H1 (cell line): ENCODE measurements around the gene BCAP31. TPM values are rescaled to one million over a fixed set of nuclear protein-coding genes. Genes with fewer than 3 reads are reported as not detected.

Source experiments
- polyA plus RNA-seq, 7 experiments: library from polyadenylated mRNA; depleted of rRNA in 3 of 7; stranded (reverse) in 5 of 7; unstranded in 2 of 7; fragments of >200 nt in 5 of 7; fragments of 200-250 nt in 2 of 7; gene quantifications; 1 replicate in 5 of 7; 2 replicates in 1 of 7; 4 replicates in 1 of 7; pipeline versions ENCODE4 v1.2.1 to v1.2.3, GENCODE V29; 2011 to 2013; ENCODE audit warnings: missing spikeins in 2 of 7, mixed read lengths in 2 of 7
- small RNA-seq: library from polyadenylated mRNA; stranded (forward); fragments of <200 nt; extraction: miRNeasy Mini kit (QIAGEN cat#:217004); gene quantifications from one replicate; pipeline ENCODE3, GENCODE V24; 2013; ENCODE audit not compliant: insufficient read depth
- total RNA-seq: library from RNA; stranded (reverse); fragmentation: NEBNext Ultra II Directional; extraction: Animal tissue kit (Norgen Biotek cat#: 25700); gene quantifications from 2 replicates; pipeline ENCODE4 v1.2.1, GENCODE V29; 2021

Gene BCAP31
- total and polyA plus RNA-seq, 2 of the 8 experiments (the other 6 are each of a cell fraction or from before 2014, with no cell fraction given) = 136 to 159 TPM

Small RNA genes within 50 kb of the gene (small RNA-seq; reads per million reads assigned to genes)
- not detected for gene RN7SL687P

Other genes starting within 250 kb of the BCAP31 start
- 2.1 and 2.4 TPM in 2 replicates for gene BGN, start 229.4 kb downstream of the BCAP31 start, total RNA-seq
- 1.8 and 2.7 TPM in 2 replicates for gene BGN, start 229.4 kb downstream of the BCAP31 start, polyA plus RNA-seq (2011; rRNA removed)
- gene ATP2B3, start 206.7 kb downstream of the BCAP31 start, total RNA-seq = 0.15 and 0.19 TPM in 2 replicates
- 0.14 and 0.24 TPM in 2 replicates for gene ATP2B3, start 206.7 kb downstream of the BCAP31 start, polyA plus RNA-seq (2011; rRNA removed)
- gene CCNQ, start 125.2 kb downstream of the BCAP31 start, total RNA-seq = 15.8 and 16.6 TPM in 2 replicates
- 32.1 and 34.9 TPM in 2 replicates for gene CCNQ, start 125.2 kb downstream of the BCAP31 start, polyA plus RNA-seq (2011; rRNA removed)
- 0.63 and 1.1 TPM in 2 replicates for gene DUSP9, start 77.2 kb downstream of the BCAP31 start, total RNA-seq
- gene DUSP9, start 77.2 kb downstream of the BCAP31 start, polyA plus RNA-seq (2011; rRNA removed) = 0.80 and 1.2 TPM in 2 replicates
- 4.3 and 6.2 TPM in 2 replicates for gene PNCK, start 50.6 kb downstream of the BCAP31 start, total RNA-seq
- 6.3 and 13.9 TPM in 2 replicates for gene PNCK, start 50.6 kb downstream of the BCAP31 start, polyA plus RNA-seq (2011; rRNA removed)
- 94.7 and 98.5 TPM in 2 replicates for gene SLC6A8, start 36.5 kb downstream of the BCAP31 start, total RNA-seq
- gene SLC6A8, start 36.5 kb downstream of the BCAP31 start, polyA plus RNA-seq (2011; rRNA removed) = 87.7 and 132 TPM in 2 replicates
- gene ABCD1, start 469 bp upstream of the BCAP31 start, total RNA-seq = 4.6 and 6.6 TPM in 2 replicates
- 3.1 and 6.7 TPM in 2 replicates for gene ABCD1, start 469 bp upstream of the BCAP31 start, polyA plus RNA-seq (2011; rRNA removed)
- 2.7 TPM in 2 replicates for gene PLXNB3, start 39.9 kb upstream of the BCAP31 start, total RNA-seq
- 1.2 and 1.6 TPM in 2 replicates for gene PLXNB3, start 39.9 kb upstream of the BCAP31 start, polyA plus RNA-seq (2011; rRNA removed)
- not detected in 2 replicates for gene SRPK3, start 56.7 kb upstream of the BCAP31 start, total RNA-seq
- not detected in 2 replicates for gene SRPK3, start 56.7 kb upstream of the BCAP31 start, polyA plus RNA-seq (2011; rRNA removed)
- 36.1 and 39.4 TPM in 2 replicates for gene IDH3G, start 70.0 kb upstream of the BCAP31 start, total RNA-seq
- 66.7 and 96.2 TPM in 2 replicates for gene IDH3G, start 70.0 kb upstream of the BCAP31 start, polyA plus RNA-seq (2011; rRNA removed)
- gene SSR4, start 70.3 kb upstream of the BCAP31 start, total RNA-seq = 161 and 168 TPM in 2 replicates
- gene SSR4, start 70.3 kb upstream of the BCAP31 start, polyA plus RNA-seq (2011; rRNA removed) = 642 and 734 TPM in 2 replicates
- 169 and 174 TPM in 2 replicates for gene PDZD4, start 106.2 kb upstream of the BCAP31 start, total RNA-seq
- 45.8 and 77.2 TPM in 2 replicates for gene PDZD4, start 106.2 kb upstream of the BCAP31 start, polyA plus RNA-seq (2011; rRNA removed)
- gene L1CAM, start 161.8 kb upstream of the BCAP31 start, total RNA-seq = 38.7 and 43.0 TPM in 2 replicates
- gene L1CAM, start 161.8 kb upstream of the BCAP31 start, polyA plus RNA-seq (2011; rRNA removed) = 11.0 and 16.4 TPM in 2 replicates
- not detected in 2 replicates for gene AVPR2, start 180.3 kb upstream of the BCAP31 start, total RNA-seq
- gene AVPR2, start 180.3 kb upstream of the BCAP31 start, polyA plus RNA-seq (2011; rRNA removed) = 0.08 and 0.09 TPM in 2 replicates
- gene ARHGAP4, start 201.9 kb upstream of the BCAP31 start, total RNA-seq = 25.9 and 26.0 TPM in 2 replicates
- gene ARHGAP4, start 201.9 kb upstream of the BCAP31 start, polyA plus RNA-seq (2011; rRNA removed) = 23.9 and 42.4 TPM in 2 replicates
- 98.1 and 98.8 TPM in 2 replicates for gene NAA10, start 210.7 kb upstream of the BCAP31 start, total RNA-seq
- 80.4 and 119 TPM in 2 replicates for gene NAA10, start 210.7 kb upstream of the BCAP31 start, polyA plus RNA-seq (2011; rRNA removed)
- gene RENBP, start 220.3 kb upstream of the BCAP31 start, total RNA-seq = 11.9 and 12.4 TPM in 2 replicates
- gene RENBP, start 220.3 kb upstream of the BCAP31 start, polyA plus RNA-seq (2011; rRNA removed) = 21.8 and 26.5 TPM in 2 replicates
- gene HCFC1, start 247.4 kb upstream of the BCAP31 start, total RNA-seq = 117 and 120 TPM in 2 replicates
- 24.9 and 44.8 TPM in 2 replicates for gene HCFC1, start 247.4 kb upstream of the BCAP31 start, polyA plus RNA-seq (2011; rRNA removed)
- 2.7 and 5.0 TPM in 2 replicates for gene TMEM187, start 248.4 kb upstream of the BCAP31 start, total RNA-seq
- gene TMEM187, start 248.4 kb upstream of the BCAP31 start, polyA plus RNA-seq (2011; rRNA removed) = 14.5 and 16.2 TPM in 2 replicates